HEK293 (cell line): Measurements from ENCODE around the gene NECTIN1.
A peak's percentile ranks its signal among the peaks of the same experiment; 100 is the strongest.

Experiments used
- CTCF ChIA-PET: fragments of 350-600 bp; formaldehyde crosslinking; extraction: SDS; loops from one replicate; lab custom pipeline; 2021; ENCODE audit warnings: antibody characterized with exemption; lab: Yijun Ruan, JAX
- POLR2A ChIA-PET: fragments of 300-600 bp; formaldehyde crosslinking; extraction: SDS; loops from one replicate; lab custom pipeline; 2020; ENCODE audit warnings: antibody characterized with exemption, inconsistent platforms; lab: Yijun Ruan, JAX
- H3K27ac ChIP-seq: fragments of 200-500 bp; sonication (Bioruptor generic); 2 replicates; pipeline ENCODE4 v1.5.1; 2014; ENCODE audit warnings: low read depth, low read length, control low read depth, inconsistent platforms; ENCODE audit errors: extremely low read depth
- H3K36me3 ChIP-seq, 2 experiments: fragments of 200-500 bp in 1 of 2; sonication (Bioruptor generic) in 1 of 2; 1 replicate in 1 of 2; 2 replicates in 1 of 2; pipeline ENCODE4 v1.5.1; 2014 to 2017; ENCODE audit warnings: inconsistent platforms in 2 of 2, low read length in 2 of 2; ENCODE audit not compliant: control insufficient read depth in 2 of 2, insufficient read depth in 1 of 2
- H3K4me1 ChIP-seq: fragments of 200-500 bp; sonication (Bioruptor generic); 2 replicates; pipeline ENCODE4 v1.5.1; 2014; ENCODE audit warnings: mild to moderate bottlenecking, low read length, inconsistent platforms; ENCODE audit not compliant: control insufficient read depth, insufficient read depth
- H3K4me3 ChIP-seq: 2 replicates; pipeline ENCODE4 v1.5.1; 2011; ENCODE audit warnings: low read depth, mild to moderate bottlenecking, control low read depth, low read length, moderate library complexity
- H3K9me3 ChIP-seq: fragments of 200-500 bp; sonication (Bioruptor generic); 2 replicates; pipeline ENCODE4 v1.5.1; 2014; ENCODE audit warnings: low read depth, low read length, inconsistent platforms; ENCODE audit not compliant: control insufficient read depth, insufficient read depth
- OVOL3 ChIP-seq: fragments of 450-650 bp; formaldehyde crosslinking; IDR thresholded peaks from 2 replicates; pipeline ENCODE4 v1.5.1; 2016; ENCODE audit warnings: missing biosample characterization, missing genetic modification characterization
- RBAK ChIP-seq: fragments of 450-650 bp; formaldehyde crosslinking; IDR thresholded peaks from 2 replicates; pipeline ENCODE4 v1.5.1; 2016; ENCODE audit warnings: missing biosample characterization, missing genetic modification characterization
- TRIM28 ChIP-seq: IDR thresholded peaks from 2 replicates; pipeline ENCODE4 v1.6.1; 2011; ENCODE audit warnings: low read length, control low read depth, borderline replicate concordance
- ZIC2 ChIP-seq: fragments of 450-650 bp; formaldehyde crosslinking; IDR thresholded peaks from 2 replicates; pipeline ENCODE4 v1.5.1; 2016; ENCODE audit warnings: missing biosample characterization, missing genetic modification characterization
- ZNF155 ChIP-seq: fragments of 450-650 bp; formaldehyde crosslinking; IDR thresholded peaks from 2 replicates; pipeline ENCODE4 v1.5.1; 2016; ENCODE audit warnings: missing biosample characterization, missing genetic modification characterization
- ZNF23 ChIP-seq: fragments of 450-650 bp; formaldehyde crosslinking; IDR thresholded peaks from 2 replicates; pipeline ENCODE4 v1.5.1; 2016; ENCODE audit warnings: missing biosample characterization, missing genetic modification characterization, borderline replicate concordance
- ZNF266 ChIP-seq: fragments of 450-650 bp; formaldehyde crosslinking; IDR thresholded peaks from 2 replicates; pipeline ENCODE4 v1.5.1; 2016; ENCODE audit warnings: missing biosample characterization, missing genetic modification characterization, low read depth
- ZNF473 ChIP-seq: fragments of 450-650 bp; formaldehyde crosslinking; IDR thresholded peaks from 2 replicates; pipeline ENCODE4 v1.5.1; 2017; ENCODE audit warnings: missing biosample characterization, missing genetic modification characterization
- ZNF623 ChIP-seq: fragments of 450-650 bp; formaldehyde crosslinking; IDR thresholded peaks from 2 replicates; pipeline ENCODE4 v1.5.1; 2016; ENCODE audit warnings: missing biosample characterization, missing genetic modification characterization
- ZNF677 ChIP-seq: fragments of 450-650 bp; IDR thresholded peaks from 2 replicates; pipeline ENCODE4 v1.5.0; 2018; ENCODE audit warnings: missing biosample characterization, mild to moderate bottlenecking, missing genetic modification characterization, moderate library complexity
- ZNF707 ChIP-seq: fragments of 450-650 bp; formaldehyde crosslinking; IDR thresholded peaks from 2 replicates; pipeline ENCODE4 v1.5.1; 2016; ENCODE audit warnings: missing biosample characterization, missing genetic modification characterization
- TF ChIP-seq, protein P1 (sequence below): fragments of 450-650 bp; formaldehyde crosslinking; IDR thresholded peaks from 2 replicates; pipeline ENCODE4 v1.5.1; 2016; ENCODE audit warnings: missing biosample characterization, missing genetic modification characterization
- TF ChIP-seq, protein P2 (sequence below): fragments of 450-650 bp; formaldehyde crosslinking; IDR thresholded peaks from 2 replicates; pipeline ENCODE4 v1.5.1; 2016; ENCODE audit warnings: missing biosample characterization, missing genetic modification characterization, low read depth
- TF ChIP-seq, protein P3 (sequence below): fragments of 450-650 bp; formaldehyde crosslinking; IDR thresholded peaks from 2 replicates; pipeline ENCODE4 v1.5.1; 2016; ENCODE audit warnings: missing biosample characterization, missing genetic modification characterization

The NECTIN1 gene

GRCh38 chr11:119617340-119617713 is 111.7 kb downstream of the NECTIN1 start (continued):
- TF ChIP-seq, protein P1, sequence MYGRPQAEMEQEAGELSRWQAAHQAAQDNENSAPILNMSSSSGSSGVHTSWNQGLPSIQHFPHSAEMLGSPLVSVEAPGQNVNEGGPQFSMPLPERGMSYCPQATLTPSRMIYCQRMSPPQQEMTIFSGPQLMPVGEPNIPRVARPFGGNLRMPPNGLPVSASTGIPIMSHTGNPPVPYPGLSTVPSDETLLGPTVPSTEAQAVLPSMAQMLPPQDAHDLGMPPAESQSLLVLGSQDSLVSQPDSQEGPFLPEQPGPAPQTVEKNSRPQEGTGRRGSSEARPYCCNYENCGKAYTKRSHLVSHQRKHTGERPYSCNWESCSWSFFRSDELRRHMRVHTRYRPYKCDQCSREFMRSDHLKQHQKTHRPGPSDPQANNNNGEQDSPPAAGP (tag by site-specific recombination) = no peak
- peak; percentile 56; the same call in 1 of the 2 replicates for TF ChIP-seq ZIC2 (tag by site-specific recombination)
- no peak for TF ChIP-seq ZNF623 (tag by site-specific recombination)
- TF ChIP-seq ZNF266 (tag by site-specific recombination) = no peak
- TF ChIP-seq, protein P2, sequence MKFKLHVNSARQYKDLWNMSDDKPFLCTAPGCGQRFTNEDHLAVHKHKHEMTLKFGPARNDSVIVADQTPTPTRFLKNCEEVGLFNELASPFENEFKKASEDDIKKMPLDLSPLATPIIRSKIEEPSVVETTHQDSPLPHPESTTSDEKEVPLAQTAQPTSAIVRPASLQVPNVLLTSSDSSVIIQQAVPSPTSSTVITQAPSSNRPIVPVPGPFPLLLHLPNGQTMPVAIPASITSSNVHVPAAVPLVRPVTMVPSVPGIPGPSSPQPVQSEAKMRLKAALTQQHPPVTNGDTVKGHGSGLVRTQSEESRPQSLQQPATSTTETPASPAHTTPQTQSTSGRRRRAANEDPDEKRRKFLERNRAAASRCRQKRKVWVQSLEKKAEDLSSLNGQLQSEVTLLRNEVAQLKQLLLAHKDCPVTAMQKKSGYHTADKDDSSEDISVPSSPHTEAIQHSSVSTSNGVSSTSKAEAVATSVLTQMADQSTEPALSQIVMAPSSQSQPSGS = no peak
- TF ChIP-seq, protein P3, sequence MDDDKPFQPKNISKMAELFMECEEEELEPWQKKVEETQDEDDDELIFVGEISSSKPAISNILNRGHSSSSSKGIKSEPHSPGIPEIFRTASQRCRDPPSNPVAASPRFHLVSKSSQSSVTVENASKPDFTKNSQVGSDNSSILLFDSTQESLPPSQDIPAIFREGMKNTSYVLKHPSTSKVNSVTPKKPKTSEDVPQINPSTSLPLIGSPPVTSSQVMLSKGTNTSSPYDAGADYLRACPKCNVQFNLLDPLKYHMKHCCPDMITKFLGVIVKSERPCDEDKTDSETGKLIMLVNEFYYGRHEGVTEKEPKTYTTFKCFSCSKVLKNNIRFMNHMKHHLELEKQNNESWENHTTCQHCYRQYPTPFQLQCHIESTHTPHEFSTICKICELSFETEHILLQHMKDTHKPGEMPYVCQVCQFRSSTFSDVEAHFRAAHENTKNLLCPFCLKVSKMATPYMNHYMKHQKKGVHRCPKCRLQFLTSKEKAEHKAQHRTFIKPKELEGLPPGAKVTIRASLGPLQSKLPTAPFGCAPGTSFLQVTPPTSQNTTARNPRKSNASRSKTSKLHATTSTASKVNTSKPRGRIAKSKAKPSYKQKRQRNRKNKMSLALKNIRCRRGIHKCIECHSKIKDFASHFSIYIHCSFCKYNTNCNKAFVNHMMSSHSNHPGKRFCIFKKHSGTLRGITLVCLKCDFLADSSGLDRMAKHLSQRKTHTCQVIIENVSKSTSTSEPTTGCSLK (tag by site-specific recombination) = no peak
- TF ChIP-seq ZNF23 (tag by site-specific recombination) = no peak
- TF ChIP-seq ZNF707 (tag by site-specific recombination) = no peak
- TF ChIP-seq, all 188 proteins: peak for 3

GRCh38 chr11:119616586-119617339 is 112.2 kb downstream of the NECTIN1 start:
- H3K4me1 ChIP-seq = no peaks in the 10 kb centered on the region
- ChIA-PET POLR2A (interaction anchor here (0.7 kb wide), 1 partner anchor 18 kb away, joined by 4 read pairs; no protein-coding TSS in a partner anchor), CTCF (no interaction called here)
- H3K27ac ChIP-seq = no peak overlapping the region
- H3K4me3 ChIP-seq = no peak overlapping the region
- no peak for TF ChIP-seq ZNF677 (tag by site-specific recombination)
- TF ChIP-seq, all 188 proteins: peak for 0
- no peaks in the 10 kb centered on the region for H3K36me3 ChIP-seq
- no peaks in the 10 kb centered on the region for H3K9me3 ChIP-seq

DNA sequence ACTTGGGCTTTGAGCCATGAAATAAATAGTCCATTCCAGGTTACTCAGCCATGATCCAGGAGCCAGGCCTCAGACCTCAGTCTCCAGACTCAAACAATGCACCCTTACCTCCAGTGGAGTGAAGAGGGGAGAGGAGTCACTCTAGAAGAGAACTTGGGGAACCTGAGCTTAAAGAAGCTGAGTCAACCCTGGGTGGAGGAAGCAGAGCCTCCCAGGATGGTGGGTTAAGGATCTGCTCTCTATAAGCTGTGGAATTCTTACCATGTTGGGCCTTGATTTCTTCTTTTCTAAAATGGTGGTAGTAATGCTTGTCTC is 113.2 kb downstream of the NECTIN1 start:
- H3K4me3 ChIP-seq = no peak overlapping the region
- H3K36me3 ChIP-seq = no peaks in the 10 kb centered on the region
- TF ChIP-seq TRIM28 (peak; percentile 0; the same call in 1 of the 2 replicates), ZNF266 (tag by site-specific recombination) (no peak), RBAK (tag by site-specific recombination) (no peak), OVOL3 (no peak), ZNF155 (tag by site-specific recombination) (no peak), ZNF473 (tag by site-specific recombination) (no peak)
- H3K27ac ChIP-seq = no peak overlapping the region
- ChIA-PET POLR2A (no interaction called here), CTCF (interaction anchor here (0.6 to 2.2 kb wide), 5 partner anchors 9 to 63 kb away, joined by 3 to 11 read pairs (median 3); no protein-coding TSS in a partner anchor)
- no peaks in the 10 kb centered on the region for H3K4me1 ChIP-seq
- no peaks in the 10 kb centered on the region for H3K9me3 ChIP-seq
